Endothelial cell (in vitro differentiated cells): ENCODE measurements around the gene PRM2. TPM values are rescaled to one million over a fixed set of nuclear protein-coding genes. Genes with fewer than 3 reads are reported as not detected.

Experiments used
- DNase-seq: peaks from one replicate; pipeline ENCODE4 v3.0.0; 2021; ENCODE audit warnings: low spot score
- H3K27ac Mint-ChIP-seq: one replicate; pipeline ENCODE4 v1.8.0; 2021; ENCODE audit warnings: mixed read lengths, inconsistent platforms; ENCODE audit not compliant: unreplicated experiment
- H3K27me3 Mint-ChIP-seq: one replicate; pipeline ENCODE4 v1.8.0; 2021; ENCODE audit warnings: mild to moderate bottlenecking, moderate library complexity, mixed read lengths, inconsistent platforms; ENCODE audit not compliant: unreplicated experiment
- H3K36me3 Mint-ChIP-seq: one replicate; pipeline ENCODE4 v1.8.0; 2021; ENCODE audit warnings: mild to moderate bottlenecking, low read depth, mixed read lengths, inconsistent platforms; ENCODE audit not compliant: unreplicated experiment
- H3K4me1 Mint-ChIP-seq: one replicate; pipeline ENCODE4 v1.8.0; 2021; ENCODE audit warnings: mild to moderate bottlenecking, mixed read lengths, inconsistent platforms; ENCODE audit not compliant: unreplicated experiment
- H3K4me3 Mint-ChIP-seq: one replicate; pipeline ENCODE4 v1.8.0; 2021; ENCODE audit warnings: mild to moderate bottlenecking, mixed read lengths, inconsistent platforms; ENCODE audit not compliant: unreplicated experiment
- H3K9me3 Mint-ChIP-seq: one replicate; pipeline ENCODE4 v1.8.0; 2021; ENCODE audit warnings: mixed read lengths, inconsistent platforms; ENCODE audit not compliant: unreplicated experiment
- CTCF ChIP-seq: fragments of 200-600 bp; sonication (generic); IDR thresholded peaks from one replicate; pipeline ENCODE4 v1.5.0; 2021; ENCODE audit warnings: antibody characterized with exemption; ENCODE audit not compliant: unreplicated experiment
- total RNA-seq: library from RNA; stranded (reverse); fragmentation: NEBNext Ultra II Directional; extraction: Animal tissue kit (Norgen Biotek cat#: 25700); gene quantifications from one replicate; pipeline ENCODE4 v1.2.1, GENCODE V29; 2021; ENCODE audit not compliant: unreplicated experiment

Gene PRM2
- total RNA-seq, 1 donor from 2014 or later, result not detected

GRCh38 chr16:11233727-11234376 is 42.4 kb downstream of the PRM2 start:
- H3K4me1 Mint-ChIP-seq, result no peaks in the 10 kb centered on the region
- H3K9me3 Mint-ChIP-seq, result no peaks in the 10 kb centered on the region
- no peak overlapping the region for H3K27ac Mint-ChIP-seq
- no peak for DNase-seq
- no peaks in the 10 kb centered on the region for H3K36me3 Mint-ChIP-seq
- H3K4me3 Mint-ChIP-seq, result no peak overlapping the region
- TF ChIP-seq CTCF, result no peak
- peaks cover 7% of the 10 kb centered on the region for H3K27me3 Mint-ChIP-seq

GRCh38 chr16:11232852-11233726 is 43.2 kb downstream of the PRM2 start:
- no peak for TF ChIP-seq CTCF
- Mint-ChIP-seq H3K27ac (no peak overlapping the region), H3K4me3 (no peak overlapping the region), H3K4me1 (no peaks in the 10 kb centered on the region), H3K27me3 (peaks cover 8% of the 10 kb centered on the region), H3K9me3 (no peaks in the 10 kb centered on the region), H3K36me3 (no peaks in the 10 kb centered on the region)
- no peak for DNase-seq

GRCh38 chr16:11232302-11232851 is 43.9 kb downstream of the PRM2 start:
- no peaks in the 10 kb centered on the region for H3K36me3 Mint-ChIP-seq
- no peaks in the 10 kb centered on the region for H3K4me1 Mint-ChIP-seq
- H3K9me3 Mint-ChIP-seq, result no peaks in the 10 kb centered on the region
- H3K4me3 Mint-ChIP-seq, result no peak overlapping the region
- H3K27me3 Mint-ChIP-seq, result peaks cover 8% of the 10 kb centered on the region
- no peak for DNase-seq
- TF ChIP-seq CTCF, result no peak
- no peak overlapping the region for H3K27ac Mint-ChIP-seq

GRCh38 chr16:11231367-11231970 is 44.8 kb downstream of the PRM2 start:
- H3K36me3 Mint-ChIP-seq, result no peaks in the 10 kb centered on the region
- no peaks in the 10 kb centered on the region for H3K4me1 Mint-ChIP-seq
- no peak for DNase-seq
- H3K27me3 Mint-ChIP-seq, result peaks cover 7% of the 10 kb centered on the region
- no peak overlapping the region for H3K4me3 Mint-ChIP-seq
- no peak for TF ChIP-seq CTCF
- no peaks in the 10 kb centered on the region for H3K9me3 Mint-ChIP-seq
- no peak overlapping the region for H3K27ac Mint-ChIP-seq
